ENCODE data around the gene INSRR. TPM values are rescaled to one million over a fixed set of nuclear protein-coding genes. Genes with fewer than 3 reads are reported as not detected.

The INSRR gene
- total and polyA plus RNA-seq, 9 of the 15 experiments (the other 6 are each of a cell fraction or from before 2014, with no cell fraction given) = 0.03 to 0.18 (median 0.06) TPM; not detected in 3

GRCh38 chr1:156889802-156890580 lies 31.1 kb upstream of the INSRR start (continued):
- no peak for TF ChIP-seq CCNT2 (IDR thresholded peaks at IDR 0.05; ENCODE audit: borderline replicate concordance, extremely low read depth, insufficient read length, low read depth, low read length)
- TF ChIP-seq ZNF263 (CRISPR knock-in tag; IDR thresholded peaks at IDR 0.05; ENCODE audit: borderline replicate concordance) = peak; percentile 40; the same call in 1 of the 2 replicates
- TF ChIP-seq THRAP3 (IDR thresholded peaks at IDR 0.05; ENCODE audit: borderline replicate concordance) = 0 out of 2 replicates have a peak, but pooled peaks have one; percentile 83
- TF ChIP-seq HMBOX1 (IDR thresholded peaks at IDR 0.05) = no peak
- peak; percentile 88 for TF ChIP-seq PHF20 (IDR thresholded peaks at IDR 0.05; ENCODE audit: partially characterized antibody)
- TF ChIP-seq RAD51 (IDR thresholded peaks at IDR 0.05; ENCODE audit: borderline replicate concordance, low read depth) = peak; percentile 80
- TF ChIP-seq RCOR1 (IDR thresholded peaks at IDR 0.05; ENCODE audit: borderline replicate concordance in 1 of 2, low read depth in 2 of 2, low read length in 2 of 2) = peak in 1 of 2 experiments; percentile 50; a peak in 1 of 4 replicates
- no peak for TF ChIP-seq CBX1 (IDR thresholded peaks at IDR 0.05; ENCODE audit: low read depth)
- peak; percentile 60 for TF ChIP-seq NFIC (IDR thresholded peaks at IDR 0.05)
- TF ChIP-seq SIN3B (IDR thresholded peaks at IDR 0.05; ENCODE audit: low read depth) = peak; percentile 14; the same call in 1 of the 2 replicates
- no peak for TF ChIP-seq RUNX1 (IDR thresholded peaks at IDR 0.05; ENCODE audit: low read depth)
- TF ChIP-seq NEUROD1 (IDR thresholded peaks at IDR 0.05; ENCODE audit: borderline replicate concordance, low read depth, low read length, partially characterized antibody) = no peak
- TF ChIP-seq ATF7 (IDR thresholded peaks at IDR 0.05) = 0 out of 2 replicates have a peak, but pooled peaks have one; percentile 40
- no peak for TF ChIP-seq NCOA6 (IDR thresholded peaks at IDR 0.05)
- no peak for TF ChIP-seq POLR3A (IDR thresholded peaks at IDR 0.05; ENCODE audit: borderline replicate concordance, extremely low read depth, insufficient read depth, insufficient read length)
- peak; percentile 93 for TF ChIP-seq REST (IDR thresholded peaks at IDR 0.05; ENCODE audit: borderline replicate concordance)
- no peak for TF ChIP-seq REST (CRISPR knock-in tag; IDR thresholded peaks at IDR 0.05; ENCODE audit: low read depth)
- no peak for TF ChIP-seq TEAD1 (CRISPR knock-in tag; IDR thresholded peaks at IDR 0.05)
- TF ChIP-seq NFIX (CRISPR knock-in tag; IDR thresholded peaks at IDR 0.05; ENCODE audit: low read depth) = no peak

All from K562 (cell line).